Astrocyte (in vitro differentiated cells and primary cell): ENCODE results near the gene PDC. TPM values are rescaled to one million over a fixed set of nuclear protein-coding genes. Genes with fewer than 3 reads are reported as not detected.

Experiments
- DNase-seq: peaks from one replicate; pipeline ENCODE4 v3.0.0-alpha.2; 2010; ENCODE audit warnings: low read depth
- FAIRE-seq: peaks from 2 replicates; lab custom pipeline; 2011; peaks lifted over from hg19 to GRCh38; lab: Jason Lieb, UNC
- H2AFZ ChIP-seq: 2 replicates; pipeline ENCODE4 v1.6.0; 2012; ENCODE audit warnings: low read depth, low read length, inconsistent platforms
- H3K27ac ChIP-seq: 2 replicates; pipeline ENCODE4 v1.5.1; 2011; ENCODE audit warnings: low read depth, low read length, inconsistent platforms
- H3K27me3 ChIP-seq: 2 replicates; pipeline ENCODE4 v1.6.0; 2011; ENCODE audit warnings: low read length, inconsistent platforms; ENCODE audit not compliant: insufficient read depth
- H3K36me3 ChIP-seq: 2 replicates; pipeline ENCODE4 v1.5.1; 2011; ENCODE audit warnings: low read length, inconsistent platforms; ENCODE audit not compliant: insufficient read depth
- H3K4me1 ChIP-seq: 2 replicates; pipeline ENCODE4 v1.5.1; 2011; ENCODE audit warnings: low read length, inconsistent platforms; ENCODE audit not compliant: insufficient read depth
- H3K4me2 ChIP-seq: 2 replicates; pipeline ENCODE4 v1.6.0; 2012; ENCODE audit warnings: low read length, inconsistent platforms
- H3K4me3 ChIP-seq: 2 replicates; pipeline ENCODE4 v1.5.1; 2011; ENCODE audit warnings: low read depth, mild to moderate bottlenecking, low read length, inconsistent platforms; ENCODE audit not compliant: insufficient read depth
- H3K79me2 ChIP-seq: 2 replicates; pipeline ENCODE4 v1.6.0; 2012; ENCODE audit warnings: mild to moderate bottlenecking, low read length, inconsistent platforms; ENCODE audit not compliant: insufficient read depth
- H3K9ac ChIP-seq: 2 replicates; pipeline ENCODE4 v1.6.0; 2012; ENCODE audit warnings: mild to moderate bottlenecking, low read length, inconsistent platforms
- H3K9me3 ChIP-seq: 2 replicates; pipeline ENCODE4 v1.5.1; 2012; ENCODE audit warnings: low read depth, mild to moderate bottlenecking, low read length, inconsistent platforms; ENCODE audit not compliant: insufficient read depth
- H4K20me1 ChIP-seq: 2 replicates; pipeline ENCODE4 v1.6.0; 2012; ENCODE audit warnings: low read length, inconsistent platforms; ENCODE audit not compliant: insufficient read depth
- H3K27ac Mint-ChIP-seq: one replicate; pipeline ENCODE4 v1.8.0; 2021; ENCODE audit warnings: mild to moderate bottlenecking, mixed read lengths; ENCODE audit not compliant: unreplicated experiment
- H3K27me3 Mint-ChIP-seq: one replicate; pipeline ENCODE4 v1.8.0; 2021; ENCODE audit warnings: low read depth, mixed read lengths; ENCODE audit not compliant: unreplicated experiment
- H3K36me3 Mint-ChIP-seq: one replicate; pipeline ENCODE4 v1.8.0; 2021; ENCODE audit warnings: low read depth, mixed read lengths; ENCODE audit not compliant: unreplicated experiment
- H3K4me1 Mint-ChIP-seq: one replicate; pipeline ENCODE4 v1.8.0; 2021; ENCODE audit warnings: low read depth, mixed read lengths; ENCODE audit not compliant: unreplicated experiment
- H3K4me3 Mint-ChIP-seq: one replicate; pipeline ENCODE4 v1.8.0; 2021; ENCODE audit warnings: mild to moderate bottlenecking, moderate library complexity, mixed read lengths; ENCODE audit not compliant: unreplicated experiment
- H3K9me3 Mint-ChIP-seq: one replicate; pipeline ENCODE4 v1.8.0; 2021; ENCODE audit warnings: mild to moderate bottlenecking, mixed read lengths; ENCODE audit not compliant: unreplicated experiment
- CTCF ChIP-seq: IDR thresholded peaks from 2 replicates; pipeline ENCODE4 v1.5.1; 2011; ENCODE audit warnings: low read depth, mild to moderate bottlenecking, inconsistent platforms, low read length, moderate library complexity; ENCODE audit not compliant: insufficient read depth
- EZH2 ChIP-seq: IDR thresholded peaks from 2 replicates; pipeline ENCODE4 v1.6.1; 2012; ENCODE audit warnings: mild to moderate bottlenecking, low read length, inconsistent platforms; ENCODE audit not compliant: insufficient read depth
- total RNA-seq: library from RNA; stranded (reverse); gene quantifications from 2 replicates; pipeline ENCODE4 v1.2.1, GENCODE V29; 2021

PDC gene
- total RNA-seq, 1 donor from 2014 or later, result not detected

GRCh38 chr1:186438567-186438966, 22.3 kb downstream of the PDC start:
- no peak overlapping the region for H3K4me3 ChIP-seq
- no peak overlapping the region for H2AFZ ChIP-seq
- no peaks in the 10 kb centered on the region for H3K9me3 ChIP-seq
- no peaks in the 10 kb centered on the region for H4K20me1 ChIP-seq
- peaks cover 9% of the 10 kb centered on the region for H3K4me1 Mint-ChIP-seq
- H3K4me3 Mint-ChIP-seq, result no peak overlapping the region
- no peak for FAIRE-seq
- H3K27me3 Mint-ChIP-seq, result no peaks in the 10 kb centered on the region
- TF ChIP-seq CTCF, result no peak
- TF ChIP-seq EZH2, result no peak
- no peak overlapping the region for H3K9ac ChIP-seq
- peaks cover 14% of the 10 kb centered on the region for H3K4me1 ChIP-seq
- peaks cover 4% of the 10 kb centered on the region for H3K36me3 Mint-ChIP-seq
- no peak overlapping the region for H3K27ac Mint-ChIP-seq
- DNase-seq, result no peak
- H3K4me2 ChIP-seq, result no peak overlapping the region
- no peaks in the 10 kb centered on the region for H3K36me3 ChIP-seq
- no peaks in the 10 kb centered on the region for H3K79me2 ChIP-seq
- H3K27me3 ChIP-seq, result no peaks in the 10 kb centered on the region
- H3K9me3 Mint-ChIP-seq, result no peaks in the 10 kb centered on the region
- no peak overlapping the region for H3K27ac ChIP-seq

GRCh38 chr1:186435336-186435735, 25.6 kb downstream of the PDC start:
- peaks cover 3% of the 10 kb centered on the region for H3K4me1 ChIP-seq
- Mint-ChIP-seq H3K27me3 (no peaks in the 10 kb centered on the region), H3K4me3 (no peak overlapping the region), H3K9me3 (no peaks in the 10 kb centered on the region), H3K36me3 (peaks cover 2% of the 10 kb centered on the region), H3K27ac (no peak overlapping the region), H3K4me1 (peaks cover under 1% of the 10 kb centered on the region)
- no peaks in the 10 kb centered on the region for H3K9me3 ChIP-seq
- FAIRE-seq, result no peak
- no peaks in the 10 kb centered on the region for H3K79me2 ChIP-seq
- no peak overlapping the region for H2AFZ ChIP-seq
- no peak overlapping the region for H3K4me2 ChIP-seq
- no peak overlapping the region for H3K27ac ChIP-seq
- H3K36me3 ChIP-seq, result no peaks in the 10 kb centered on the region
- H4K20me1 ChIP-seq, result no peaks in the 10 kb centered on the region
- no peak overlapping the region for H3K9ac ChIP-seq
- TF ChIP-seq EZH2 (no peak), CTCF (no peak)
- no peak overlapping the region for H3K4me3 ChIP-seq
- H3K27me3 ChIP-seq, result no peaks in the 10 kb centered on the region
- DNase-seq, result peak; percentile 4

- no peaks in the 10 kb centered on the region for H3K79me2 ChIP-seq
- no peaks in the 10 kb centered on the region for H3K9me3 Mint-ChIP-seq
- no peak overlapping the region for H3K27ac ChIP-seq
- DNase-seq (no peak), FAIRE-seq (no peak)
- H3K27me3 ChIP-seq, result no peaks in the 10 kb centered on the region
- peaks cover 2% of the 10 kb centered on the region for H3K4me1 Mint-ChIP-seq
- peaks cover 2% of the 10 kb centered on the region for H3K36me3 Mint-ChIP-seq
- H3K4me2 ChIP-seq, result no peak overlapping the region
- no peaks in the 10 kb centered on the region for H3K9me3 ChIP-seq
- no peak overlapping the region for H3K9ac ChIP-seq
- H3K4me3 Mint-ChIP-seq, result no peak overlapping the region
- H3K4me3 ChIP-seq, result no peak overlapping the region
- H4K20me1 ChIP-seq, result no peaks in the 10 kb centered on the region
- H3K27me3 Mint-ChIP-seq, result no peaks in the 10 kb centered on the region
- no peaks in the 10 kb centered on the region for H3K36me3 ChIP-seq
- no peak overlapping the region for H3K27ac Mint-ChIP-seq
- H2AFZ ChIP-seq, result no peak overlapping the region
- no peaks in the 10 kb centered on the region for H3K4me1 ChIP-seq
- TF ChIP-seq CTCF (no peak), EZH2 (no peak)
Measured at GRCh38 chr1:186429017-186429416, 31.9 kb downstream of the PDC start.
